NCI-H1417 (cell line): ENCODE data around the gene UNC5C.

ENCODE experiments used
- DNase-seq, 3 experiments: peaks; one replicate each; lab custom pipeline; 2025; lab: John Stamatoyannopoulos, UW

Gene UNC5C

GRCh38 chr4:95402299-95402698, 146.5 kb downstream of the UNC5C start:
- DNase-seq = peak in 1 of 3 experiments; percentile 21

- no peak for DNase-seq
Measured at GRCh38 chr4:95398217-95398616, 150.6 kb downstream of the UNC5C start.

- no peak for DNase-seq
Measured at GRCh38 chr4:95394752-95395306, 153.9 kb downstream of the UNC5C start.

GRCh38 chr4:95393821-95394220, 155.0 kb downstream of the UNC5C start:
- DNase-seq = no peak

- peak in 1 of 3 experiments; percentile 51 for DNase-seq
Measured at GRCh38 chr4:95388911-95389310, 159.9 kb downstream of the UNC5C start.

GRCh38 chr4:95387719-95388118, 161.1 kb downstream of the UNC5C start:
- no peak for DNase-seq

- no peak for DNase-seq
Measured at GRCh38 chr4:95386410-95386809, 162.4 kb downstream of the UNC5C start.

GRCh38 chr4:95381843-95382580, 166.8 kb downstream of the UNC5C start:
- no peak for DNase-seq

GRCh38 chr4:95379633-95380032, 169.1 kb downstream of the UNC5C start:
- no peak for DNase-seq

GRCh38 chr4:95377366-95377900, 171.3 kb downstream of the UNC5C start:
- no peak for DNase-seq

GRCh38 chr4:95371476-95372224, 177.1 kb downstream of the UNC5C start:
- DNase-seq = no peak

- peak in 1 of 3 experiments; percentile 28 for DNase-seq
Measured at GRCh38 chr4:95367824-95368223, 180.9 kb downstream of the UNC5C start.

GRCh38 chr4:95363966-95364365, 184.8 kb downstream of the UNC5C start:
- no peak for DNase-seq

- peak in 1 of 3 experiments; percentile 43 for DNase-seq
Measured at GRCh38 chr4:95363559-95363925, 185.2 kb downstream of the UNC5C start.

GRCh38 chr4:95362906-95363558, 185.7 kb downstream of the UNC5C start:
- peak in 2 of 3 experiments; percentile 28 to 41 for DNase-seq

- no peak for DNase-seq
Measured at GRCh38 chr4:95362066-95362465, 186.7 kb downstream of the UNC5C start.

- DNase-seq = no peak
Measured at GRCh38 chr4:95361696-95361965, 187.1 kb downstream of the UNC5C start.

GRCh38 chr4:95360906-95361695, 187.7 kb downstream of the UNC5C start:
- DNase-seq = peak in 1 of 3 experiments; percentile 87

GRCh38 chr4:95360256-95360903, 188.4 kb downstream of the UNC5C start:
- DNase-seq = no peak

GRCh38 chr4:95358421-95358820, 190.4 kb downstream of the UNC5C start:
- no peak for DNase-seq

- no peak for DNase-seq
Measured at GRCh38 chr4:95355021-95355420, 193.8 kb downstream of the UNC5C start.
